ENCODE measurements around the gene KCTD2.

GRCh38 chr17:75019146-75019545, 27.9 kb upstream of the KCTD2 start:
- no peak for TF ChIP-seq CTCF (IDR thresholded peaks at IDR 0.05)
- no peak for TF ChIP-seq POLR2A (IDR thresholded peaks at IDR 0.05)
